Measurements from ENCODE around the gene SPHKAP.

DNA sequence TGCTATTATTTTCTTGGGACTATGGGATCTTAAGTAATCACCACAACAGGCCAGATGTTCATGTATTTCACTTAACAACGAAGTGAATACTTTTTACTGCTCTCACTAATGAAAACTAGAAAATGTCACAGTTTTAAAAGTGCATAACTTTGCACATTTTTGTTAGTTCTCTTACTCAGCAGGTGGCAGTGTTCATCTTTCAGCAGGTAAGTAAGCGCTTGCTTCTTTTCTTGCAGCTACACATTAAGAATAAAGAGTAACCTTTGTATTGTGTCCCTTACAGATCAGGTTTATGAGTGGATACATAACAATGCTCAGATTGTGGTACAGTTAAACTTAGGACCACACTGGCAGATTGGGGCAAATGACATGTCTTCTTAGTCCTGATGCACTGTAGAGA, 249.1 kb downstream of the SPHKAP start:
- TF ChIP-seq, protein P1, sequence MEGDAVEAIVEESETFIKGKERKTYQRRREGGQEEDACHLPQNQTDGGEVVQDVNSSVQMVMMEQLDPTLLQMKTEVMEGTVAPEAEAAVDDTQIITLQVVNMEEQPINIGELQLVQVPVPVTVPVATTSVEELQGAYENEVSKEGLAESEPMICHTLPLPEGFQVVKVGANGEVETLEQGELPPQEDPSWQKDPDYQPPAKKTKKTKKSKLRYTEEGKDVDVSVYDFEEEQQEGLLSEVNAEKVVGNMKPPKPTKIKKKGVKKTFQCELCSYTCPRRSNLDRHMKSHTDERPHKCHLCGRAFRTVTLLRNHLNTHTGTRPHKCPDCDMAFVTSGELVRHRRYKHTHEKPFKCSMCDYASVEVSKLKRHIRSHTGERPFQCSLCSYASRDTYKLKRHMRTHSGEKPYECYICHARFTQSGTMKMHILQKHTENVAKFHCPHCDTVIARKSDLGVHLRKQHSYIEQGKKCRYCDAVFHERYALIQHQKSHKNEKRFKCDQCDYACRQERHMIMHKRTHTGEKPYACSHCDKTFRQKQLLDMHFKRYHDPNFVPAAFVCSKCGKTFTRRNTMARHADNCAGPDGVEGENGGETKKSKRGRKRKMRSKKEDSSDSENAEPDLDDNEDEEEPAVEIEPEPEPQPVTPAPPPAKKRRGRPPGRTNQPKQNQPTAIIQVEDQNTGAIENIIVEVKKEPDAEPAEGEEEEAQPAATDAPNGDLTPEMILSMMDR (IDR thresholded peaks at IDR 0.05), result no peak
- no peak for TF ChIP-seq POLR2A (IDR thresholded peaks at IDR 0.05)
